Cardiac muscle cell (in vitro differentiated cells and primary cell): ENCODE measurements around the gene EVA1C. TPM values are rescaled to one million over a fixed set of nuclear protein-coding genes. Genes with fewer than 3 reads are reported as not detected.
"Not testable (repeated sequence)": the region's sequence is repeated elsewhere in the genome, so short reads cannot be mapped to it uniquely, and the experiment has no call there.

Source experiments
- DNase-seq, 2 donors: peaks; one replicate each; pipeline versions ENCODE4 v3.0.0 to v3.0.0-alpha.2; 2010 to 2017; ENCODE audit warnings: low read depth in 1 of 2, low spot score in 1 of 2
- H3K27ac ChIP-seq: fragments of 200-600 bp; sonication (generic); 2 replicates; pipeline ENCODE4 v1.5.1; 2016
- H3K27me3 ChIP-seq: fragments of 200-600 bp; sonication (generic); 2 replicates; pipeline ENCODE4 v1.6.0; 2016; ENCODE audit warnings: control low read depth
- H3K36me3 ChIP-seq: fragments of 200-600 bp; sonication (generic); 2 replicates; pipeline ENCODE4 v1.5.1; 2016; ENCODE audit warnings: control low read depth
- H3K4me1 ChIP-seq: fragments of 200-600 bp; sonication (generic); 2 replicates; pipeline ENCODE4 v1.8.1; 2017; ENCODE audit warnings: low read depth, mild to moderate bottlenecking, mixed run types
- H3K4me3 ChIP-seq: fragments of 200-600 bp; sonication (generic); 2 replicates; pipeline ENCODE4 v1.5.1; 2016; ENCODE audit warnings: mild to moderate bottlenecking
- H3K9me3 ChIP-seq: fragments of 200-600 bp; sonication (generic); 2 replicates; pipeline ENCODE4 v1.5.1; 2017; ENCODE audit warnings: low read depth, mild to moderate bottlenecking, control low read depth
- CTCF ChIP-seq: IDR thresholded peaks from 2 replicates; pipeline ENCODE4 v1.5.1; 2012; ENCODE audit warnings: low read depth, mild to moderate bottlenecking, low read length
- polyA plus RNA-seq: library from polyadenylated mRNA; unstranded; fragments of >200 nt; fragmentation: Nextera tagmentation; extraction: Ambion mirVana; gene quantifications from 2 replicates; pipeline ENCODE4 v1.2.1, GENCODE V29; 2016
- total RNA-seq: library from RNA; depleted of rRNA; stranded (reverse); fragments of >200 nt; gene quantifications from 2 replicates; pipeline ENCODE4 v1.2.3, GENCODE V29; 2016

The EVA1C gene
- total and polyA plus RNA-seq, 2 experiments from 2014 or later = 0.51 TPM; not detected in 1

DNA sequence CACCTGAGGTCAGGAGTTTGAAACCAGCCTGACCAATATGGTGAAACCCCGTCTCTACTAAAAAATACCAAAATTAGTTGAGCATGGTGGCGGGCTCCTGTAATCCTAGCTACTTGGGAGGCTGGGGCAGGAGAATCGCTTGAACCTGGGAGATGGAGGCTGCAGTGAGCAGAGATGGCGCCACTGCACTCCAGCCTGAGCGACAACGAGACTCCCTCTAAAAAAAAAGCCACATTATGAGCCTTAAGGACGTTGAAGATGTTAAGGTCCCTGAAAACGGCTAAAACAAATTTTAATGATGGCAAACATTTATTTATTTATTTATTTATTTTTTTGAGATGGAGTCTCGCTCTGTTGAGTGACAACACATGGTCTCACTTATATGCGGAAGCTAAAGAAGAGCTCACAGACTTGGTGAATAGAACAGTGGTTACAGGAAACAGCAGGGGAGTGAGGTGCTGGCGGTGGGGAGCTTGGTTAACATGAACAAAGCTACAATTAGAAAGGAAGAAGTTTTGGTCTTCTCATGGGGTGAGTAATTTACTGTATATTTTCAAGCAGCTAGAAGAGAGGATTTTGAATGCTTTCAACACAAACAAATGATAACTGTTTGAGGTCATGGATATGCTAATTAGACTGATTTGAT is 125.8 kb downstream of the EVA1C start:
- no peaks in the 10 kb centered on the region for H3K9me3 ChIP-seq
- no peak for TF ChIP-seq CTCF
- no peaks in the 10 kb centered on the region for H3K36me3 ChIP-seq
- H3K4me1 ChIP-seq = no peaks in the 10 kb centered on the region
- H3K4me3 ChIP-seq = no peak overlapping the region
- no peak overlapping the region for H3K27ac ChIP-seq
- no peak for DNase-seq
- no peaks in the 10 kb centered on the region for H3K27me3 ChIP-seq

GRCh38 chr21:32539378-32539777 is 126.9 kb downstream of the EVA1C start:
- Histone ChIP-seq H3K4me1 (no peaks in the 10 kb centered on the region), H3K9me3 (no peaks in the 10 kb centered on the region), H3K36me3 (no peaks in the 10 kb centered on the region), H3K27me3 (no peaks in the 10 kb centered on the region), H3K4me3 (no peak overlapping the region), H3K27ac (no peak overlapping the region)
- no peak for DNase-seq
- no peak for TF ChIP-seq CTCF

- not testable (repeated sequence) for H3K27ac ChIP-seq, H3K9me3 ChIP-seq, H3K4me1 ChIP-seq, DNase-seq, H3K4me3 ChIP-seq, H3K27me3 ChIP-seq, H3K36me3 ChIP-seq
These were observed 130.6 kb downstream of the EVA1C start for GRCh38 chr21:32543056-32543455.

DNA sequence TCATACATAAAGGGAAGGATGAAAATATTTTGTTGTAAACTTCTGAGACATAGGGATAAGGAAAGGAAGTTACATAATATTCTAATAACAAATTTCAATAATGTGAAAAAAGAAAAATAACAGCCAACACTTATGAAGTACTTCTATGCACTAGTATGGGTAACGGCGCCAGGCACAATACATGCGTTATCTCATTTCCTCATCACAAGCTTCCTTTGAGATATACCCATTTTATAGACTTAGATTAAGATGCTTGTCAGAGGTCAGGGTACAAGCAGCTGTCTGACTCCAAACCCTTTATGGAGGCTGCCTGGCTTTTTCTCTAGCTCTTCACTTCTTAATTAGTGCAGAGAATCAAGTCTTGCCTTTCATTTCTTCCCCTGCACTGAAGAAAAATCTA is 131.5 kb downstream of the EVA1C start:
- no peak overlapping the region for H3K27ac ChIP-seq
- no peaks in the 10 kb centered on the region for H3K4me1 ChIP-seq
- DNase-seq = no peak
- no peaks in the 10 kb centered on the region for H3K36me3 ChIP-seq
- H3K4me3 ChIP-seq = no peak overlapping the region
- no peak for TF ChIP-seq CTCF
- H3K27me3 ChIP-seq = no peaks in the 10 kb centered on the region
- no peaks in the 10 kb centered on the region for H3K9me3 ChIP-seq

DNA sequence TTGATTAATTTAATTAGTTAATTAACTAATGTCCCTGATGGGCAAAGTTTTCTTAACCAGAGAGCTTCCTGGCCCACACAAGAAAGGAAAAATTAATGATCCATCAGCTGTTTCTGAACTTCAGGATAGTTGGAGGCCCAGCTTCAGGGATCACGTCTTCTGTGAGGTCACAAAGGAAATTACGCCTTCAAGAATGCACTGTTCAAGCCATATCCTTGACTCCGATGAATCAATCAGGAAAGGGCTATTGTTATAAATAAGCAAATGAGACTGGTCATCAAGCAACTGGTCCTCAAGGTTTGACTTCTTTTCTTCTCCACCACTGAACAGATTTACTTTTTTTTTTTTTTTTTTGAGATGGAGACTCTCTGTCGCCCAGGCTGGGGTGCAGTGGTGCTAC is 132.2 kb downstream of the EVA1C start:
- H3K27ac ChIP-seq = no peak overlapping the region
- no peak for DNase-seq
- H3K9me3 ChIP-seq = no peaks in the 10 kb centered on the region
- H3K36me3 ChIP-seq = no peaks in the 10 kb centered on the region
- H3K4me1 ChIP-seq = no peaks in the 10 kb centered on the region
- TF ChIP-seq CTCF = no peak
- no peaks in the 10 kb centered on the region for H3K27me3 ChIP-seq
- no peak overlapping the region for H3K4me3 ChIP-seq

DNA sequence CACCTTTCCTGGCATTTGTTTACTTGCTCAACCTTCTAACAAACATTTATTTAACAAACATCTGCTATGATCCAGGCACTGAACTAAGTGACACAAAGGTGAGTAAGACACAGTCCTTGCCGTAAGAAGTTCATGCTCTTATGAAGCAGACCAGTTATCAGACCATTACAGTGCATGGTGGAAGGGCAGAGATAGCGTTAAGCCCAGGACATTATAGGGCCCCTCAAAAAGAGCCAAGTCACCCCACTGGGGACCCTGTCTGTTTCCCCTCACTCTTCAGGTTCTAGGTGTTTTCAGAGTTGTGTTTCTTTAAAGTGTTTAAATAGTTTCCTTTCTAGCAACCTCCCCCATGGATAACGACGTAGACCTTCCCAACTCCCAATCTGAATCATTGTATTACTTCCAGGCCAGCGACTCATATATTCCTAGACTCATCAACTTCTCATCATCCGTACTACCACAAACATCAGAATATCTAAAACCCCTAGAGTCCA is 133.5 kb downstream of the EVA1C start:
- Histone ChIP-seq H3K4me3 (no peak overlapping the region), H3K9me3 (no peaks in the 10 kb centered on the region), H3K36me3 (no peaks in the 10 kb centered on the region), H3K4me1 (no peaks in the 10 kb centered on the region), H3K27ac (no peak overlapping the region), H3K27me3 (no peaks in the 10 kb centered on the region)
- DNase-seq = no peak
- TF ChIP-seq CTCF = no peak
